NCI-H2107 treated with DMSO at 0.1 percent for 48 hours (cell line): ENCODE results near the gene IFNK.

ENCODE experiments used
- DNase-seq: peaks from one replicate; lab custom pipeline; 2025; ENCODE audit not compliant: unreplicated experiment; lab: John Stamatoyannopoulos, UW

Gene IFNK

DNA sequence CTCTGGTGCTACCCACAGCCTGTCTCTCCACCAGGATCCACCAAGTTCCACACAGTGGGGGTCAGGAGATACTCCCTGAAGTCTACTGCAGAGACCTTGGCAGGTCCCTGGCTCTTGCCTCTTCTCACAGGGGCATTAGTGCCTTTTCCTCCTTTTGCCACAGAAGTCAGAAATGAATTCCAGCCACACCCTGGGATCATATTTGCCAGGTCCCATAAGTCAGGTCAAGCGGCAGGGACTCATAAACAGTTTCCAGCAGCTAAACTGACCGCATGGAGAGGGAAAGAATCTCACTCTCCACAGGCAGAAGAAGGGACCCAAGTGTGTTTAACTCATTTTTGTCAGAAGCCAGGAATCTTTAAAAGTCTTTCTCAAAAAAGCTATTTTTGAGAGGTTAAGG is 13.3 kb upstream of the IFNK start:
- DNase-seq, result no peak

DNA sequence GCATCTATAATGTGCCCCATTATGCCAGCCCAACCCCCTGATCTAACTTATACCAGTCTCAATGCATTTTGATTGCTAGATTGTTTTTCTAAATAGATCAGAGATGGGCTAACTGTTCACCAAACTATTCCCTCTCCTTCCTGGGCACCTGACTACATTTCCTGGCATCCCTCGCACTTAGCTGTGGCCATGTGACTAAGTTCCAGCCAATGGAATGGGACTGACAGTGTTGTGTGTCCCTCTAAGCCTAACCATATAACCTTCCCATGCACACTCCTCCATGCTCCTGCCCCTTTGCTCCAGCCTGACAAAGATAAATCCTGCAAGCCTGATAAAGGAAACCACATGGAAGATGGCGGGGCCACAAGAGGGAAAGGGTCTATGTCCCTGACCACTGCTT is 12.3 kb upstream of the IFNK start:
- no peak for DNase-seq

DNA sequence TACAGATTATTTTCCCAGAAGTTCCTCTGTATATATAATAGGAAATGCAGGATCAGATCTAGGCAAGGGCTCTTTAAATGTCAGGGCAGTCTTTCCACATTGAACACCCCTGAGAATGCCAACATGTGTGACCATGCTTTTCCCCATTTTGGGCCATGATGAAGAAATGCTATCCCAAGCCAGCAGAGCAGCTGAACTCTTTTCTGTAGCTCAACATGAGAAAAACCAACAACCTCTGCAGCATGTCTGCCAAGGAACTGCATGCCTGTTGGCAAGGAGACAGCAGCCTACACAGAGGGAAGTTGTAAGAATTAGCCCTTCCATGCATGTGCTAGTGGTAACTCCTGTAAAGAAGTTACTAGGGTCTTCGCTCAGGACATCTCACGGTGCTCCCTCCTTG is 9.5 kb upstream of the IFNK start:
- DNase-seq, result no peak

DNA sequence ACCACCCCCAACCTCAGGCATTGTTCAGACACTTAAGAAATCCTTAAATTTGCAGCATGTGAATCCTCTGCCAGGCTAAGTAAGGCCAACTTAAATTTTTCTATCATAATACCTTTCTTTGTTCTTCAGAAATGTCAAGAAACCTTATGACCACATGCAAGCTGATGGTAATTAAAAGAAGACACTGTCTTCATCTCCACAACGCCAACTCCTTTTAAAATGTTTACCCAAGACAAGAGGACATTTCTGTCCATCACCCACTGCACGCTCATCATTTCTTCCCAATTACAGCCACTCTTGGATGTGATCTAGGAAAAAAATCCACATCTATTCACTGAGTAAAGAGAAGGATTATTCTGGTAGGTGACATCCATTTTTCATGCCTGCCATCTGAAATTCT is 6.1 kb upstream of the IFNK start:
- DNase-seq, result no peak

GRCh38 chr9:27518809-27519208 is 5.3 kb upstream of the IFNK start:
- no peak for DNase-seq

- no peak for DNase-seq
Measured at GRCh38 chr9:27519466-27520465, 4.3 kb upstream of the IFNK start.

DNA sequence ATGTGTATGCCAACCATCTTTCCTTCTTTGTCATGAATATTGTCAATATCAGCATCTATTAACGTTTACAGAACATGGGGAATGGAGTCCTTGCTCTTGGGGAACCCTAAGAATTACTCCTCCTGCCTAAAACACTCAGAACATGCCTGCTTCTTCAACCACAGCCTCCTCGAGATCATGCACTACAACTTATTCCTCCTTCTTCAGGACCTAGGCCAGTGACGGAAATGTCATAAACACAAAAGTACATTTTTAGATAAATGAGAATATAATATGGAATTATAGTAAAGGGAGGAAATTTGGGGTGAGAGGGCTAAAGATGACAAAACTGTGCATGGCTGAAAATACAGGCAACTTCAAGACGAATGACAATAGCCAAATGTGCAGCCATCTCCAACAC is 3.1 kb upstream of the IFNK start:
- DNase-seq, result no peak

DNA sequence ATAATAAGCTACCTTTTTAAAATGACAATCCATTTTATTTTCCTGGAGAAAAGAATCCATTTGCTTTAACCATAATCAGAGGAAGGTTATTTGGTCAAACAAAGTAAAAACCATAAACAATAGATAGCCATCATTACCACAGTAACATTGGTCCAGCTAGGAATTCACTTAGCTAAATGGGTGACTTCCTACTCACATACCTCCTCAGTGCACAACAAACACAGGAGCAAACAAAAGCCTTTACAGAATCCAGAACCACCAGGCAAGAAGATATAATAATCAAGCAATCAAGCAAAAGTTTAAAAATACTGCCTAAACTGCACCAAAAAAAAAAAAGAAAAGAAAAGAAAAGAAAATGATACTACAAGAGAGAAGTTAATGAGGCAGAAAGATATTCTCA is 949 bp upstream of the IFNK start:
- DNase-seq, result no peak

DNA sequence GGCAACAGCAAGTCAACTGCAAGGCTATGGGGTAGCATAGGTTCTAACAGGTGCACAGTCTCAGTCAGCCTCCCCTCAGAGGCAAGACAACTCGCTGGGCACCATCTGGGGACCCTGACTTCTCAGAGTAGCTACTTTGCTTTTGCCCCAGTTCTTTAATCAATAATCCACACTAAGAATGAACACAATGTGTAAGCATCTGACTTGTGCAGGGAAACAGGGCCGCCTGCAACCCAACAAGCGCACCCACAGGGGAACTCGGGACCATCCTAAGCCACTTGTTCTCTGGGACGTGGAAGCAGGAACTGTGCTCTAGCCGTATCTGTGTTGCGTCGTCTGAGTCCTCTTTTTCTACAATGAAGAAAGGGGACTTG is 3.6 kb downstream of the IFNK start:
- DNase-seq, result no peak

DNA sequence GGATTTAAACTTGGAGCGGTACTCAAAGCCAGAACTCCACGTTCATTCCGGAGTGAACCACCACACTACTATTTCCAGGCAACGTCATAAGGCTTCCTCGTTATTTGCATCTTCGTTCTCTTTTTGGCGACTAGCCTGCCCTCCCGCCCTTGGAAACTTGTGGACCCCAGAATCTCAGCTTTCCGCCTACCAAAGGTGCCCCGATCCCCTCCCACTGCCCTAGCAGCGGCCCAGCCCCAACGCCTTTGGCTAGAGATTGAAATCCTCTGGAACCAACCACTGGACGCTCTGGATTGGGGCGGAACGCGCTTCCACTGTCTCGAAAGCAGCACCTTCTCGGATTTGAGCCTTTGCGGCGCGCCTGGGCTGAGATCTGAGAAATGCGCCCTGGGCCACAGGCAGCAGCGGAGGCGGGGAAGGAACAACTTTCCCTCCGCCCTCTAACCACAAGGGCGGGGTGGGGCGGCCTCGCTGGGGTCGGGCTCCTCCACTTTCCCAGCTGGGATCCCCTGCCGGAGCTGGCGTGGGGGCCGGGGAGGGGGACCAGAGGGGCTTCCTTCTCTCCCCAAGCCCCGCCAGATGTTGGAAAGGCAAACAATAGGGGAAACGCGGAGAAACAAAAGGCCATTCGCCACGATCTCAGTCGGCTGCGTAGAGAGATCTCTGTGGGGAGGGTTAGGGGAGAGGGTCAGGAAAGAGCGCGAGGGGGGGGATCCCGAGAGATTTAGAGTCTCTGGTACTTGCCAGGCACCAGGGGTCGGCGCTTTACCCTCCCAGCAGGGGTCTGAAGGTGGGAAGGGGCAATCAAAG is 4.2 kb downstream of the IFNK start:
- no peak for DNase-seq

DNA sequence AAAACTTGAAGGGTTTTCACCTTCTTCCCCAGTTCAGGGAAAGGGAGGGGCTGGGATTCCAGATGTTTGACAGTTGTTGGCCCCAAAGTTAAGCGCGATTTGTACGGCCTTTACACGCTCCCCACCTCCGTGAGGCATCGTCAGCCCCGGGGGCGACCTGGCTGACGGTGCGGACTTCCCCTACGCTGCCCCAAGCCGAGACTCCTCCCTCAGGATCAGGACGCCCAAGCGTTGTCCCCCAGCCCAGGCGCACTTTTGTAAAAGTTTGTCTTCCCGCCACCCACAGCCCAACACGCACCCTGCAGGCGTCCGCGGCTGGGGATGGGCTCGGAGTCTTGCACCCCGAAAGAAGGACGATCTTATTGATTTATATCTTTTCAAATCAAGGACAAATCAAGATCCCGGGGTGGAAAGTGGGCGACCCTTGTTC is 4.8 kb downstream of the IFNK start:
- DNase-seq, result no peak

DNA sequence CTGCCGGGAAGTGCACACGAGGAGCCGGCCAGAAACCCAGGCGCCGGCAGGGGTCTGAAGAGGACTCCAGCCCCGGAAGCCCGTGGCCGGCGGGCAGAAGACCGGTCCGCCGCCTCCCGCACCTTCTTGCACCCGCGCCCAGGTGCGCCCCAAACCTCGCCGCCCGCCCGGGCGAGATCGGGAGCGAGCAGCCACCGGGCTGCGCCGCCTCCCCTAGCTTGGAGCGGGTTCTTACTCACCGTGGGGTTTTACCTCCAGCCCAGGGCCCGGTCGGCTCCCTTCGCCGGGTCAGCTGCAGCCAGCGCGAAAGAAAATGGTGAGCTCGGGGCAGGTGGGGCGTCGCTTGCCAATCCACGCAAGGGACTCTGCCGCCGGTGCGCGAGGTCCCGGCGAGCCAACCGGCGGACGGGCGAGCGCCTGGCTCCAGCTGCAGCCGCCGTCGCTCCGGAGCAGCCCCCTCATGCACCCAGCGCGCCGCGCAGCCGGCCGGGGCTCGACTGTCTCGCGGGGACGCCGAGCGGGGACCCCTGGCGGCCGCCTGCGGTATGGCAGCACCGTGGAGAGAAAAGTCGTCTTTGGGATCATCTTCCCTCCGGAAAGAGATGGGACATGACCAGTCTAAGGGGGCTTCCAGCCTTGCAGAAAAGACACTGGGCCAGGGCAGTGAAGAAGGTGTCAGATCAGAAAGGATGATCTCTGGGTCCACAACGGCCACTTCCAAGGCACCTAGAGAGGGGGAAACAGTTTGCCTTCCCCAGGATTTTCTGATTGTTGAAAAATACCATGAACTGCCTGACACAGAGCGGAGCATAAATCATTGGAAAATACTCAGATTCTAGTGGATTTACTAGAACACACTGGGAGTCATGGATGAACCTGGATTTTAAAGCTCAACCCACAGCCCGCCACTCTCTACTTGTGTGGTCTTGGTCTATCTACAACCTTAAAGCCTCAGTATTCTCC is 5.5 kb downstream of the IFNK start, which contains the start of gene MOB3B:
Gene MOB3B, minus strand, starts transcription at position 499 of the 963 bp plus-strand sequence. CDS start 74,264 bp downstream, outside the sequence.
- peak; percentile 13 for DNase-seq

DNA sequence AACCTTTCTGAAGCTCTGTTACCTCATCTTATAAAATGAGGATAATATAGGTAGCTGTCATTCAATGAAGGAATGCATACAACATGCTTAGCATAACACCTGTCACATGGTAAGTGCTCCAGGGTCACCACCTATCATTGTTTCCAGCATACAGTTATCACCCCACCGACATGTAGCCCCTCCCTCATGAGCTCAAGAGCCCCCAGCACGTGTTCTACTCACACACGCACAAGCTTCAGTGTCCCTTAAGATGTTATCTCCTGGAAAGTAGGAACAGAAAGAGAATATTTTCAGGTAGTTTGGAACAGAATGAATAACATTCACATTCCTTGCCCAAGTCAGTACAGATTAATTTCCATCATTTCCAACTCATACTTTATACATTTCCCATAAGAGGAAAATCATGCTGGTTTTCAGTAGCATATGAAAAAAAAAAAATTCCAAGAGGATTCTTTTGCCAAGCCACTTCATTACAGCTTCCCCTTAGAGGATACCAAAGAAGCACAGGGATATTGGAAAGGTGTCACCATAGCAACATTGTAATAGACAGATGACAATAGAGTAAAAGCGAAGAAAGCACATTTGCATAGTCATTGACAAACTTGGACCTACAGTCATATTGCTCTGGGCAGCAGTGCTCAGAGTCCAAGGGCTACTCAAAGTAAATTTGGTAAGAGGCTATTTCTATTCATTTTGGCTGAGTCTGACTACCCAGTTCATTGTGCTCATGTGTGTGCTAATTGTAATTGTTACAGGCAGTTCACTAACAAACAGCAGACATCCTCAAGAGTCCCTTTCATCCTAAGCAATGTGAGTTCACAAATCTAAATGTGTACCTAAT is 7.0 kb downstream of the IFNK start:
- no peak for DNase-seq

GRCh38 chr9:27532046-27532445 is 8.0 kb downstream of the IFNK start:
- no peak for DNase-seq

GRCh38 chr9:27533311-27533710 is 9.2 kb downstream of the IFNK start:
- DNase-seq, result no peak

DNA sequence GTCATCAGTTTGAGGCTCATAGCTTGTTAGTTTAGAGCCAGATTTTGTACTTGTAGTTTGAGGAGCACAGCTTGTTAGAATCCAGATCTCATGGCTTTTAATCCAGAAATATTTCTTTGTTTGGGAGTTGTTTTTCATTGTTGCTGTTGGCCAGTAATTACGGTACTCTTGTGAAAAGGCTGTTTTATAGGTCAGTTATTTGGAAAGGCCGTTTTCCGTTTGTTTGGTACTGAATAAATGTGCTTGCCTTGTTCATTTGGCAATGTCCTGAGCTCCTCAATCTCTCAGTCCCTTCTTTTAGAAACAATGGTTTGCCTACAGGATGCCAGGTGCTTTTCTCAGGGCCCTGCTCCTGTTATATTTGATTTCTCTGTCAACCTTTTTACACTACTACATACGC is 10.0 kb downstream of the IFNK start:
- no peak for DNase-seq

GRCh38 chr9:27534658-27535209 is 10.6 kb downstream of the IFNK start:
- DNase-seq, result no peak

- no peak for DNase-seq
Measured at GRCh38 chr9:27535701-27536118, 11.6 kb downstream of the IFNK start.

DNA sequence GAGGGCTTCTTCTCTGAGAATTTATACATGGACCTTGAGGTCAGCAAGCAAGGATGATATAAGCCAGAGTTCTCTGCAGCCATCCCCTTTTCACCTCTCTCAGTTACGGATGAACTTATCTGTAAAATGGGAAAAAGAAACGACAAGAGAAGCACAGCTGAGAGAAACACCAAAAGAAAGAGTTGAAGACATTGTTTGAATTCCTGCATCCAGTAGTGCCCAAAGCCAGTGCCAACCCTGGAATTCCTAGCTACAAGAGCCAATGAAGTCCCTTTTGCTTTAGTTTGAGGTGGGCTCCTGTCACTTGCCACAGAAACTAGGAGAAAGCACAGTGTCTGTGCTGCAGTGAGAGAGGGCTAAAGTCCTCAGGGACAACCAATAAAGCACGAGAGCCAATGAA is 12.1 kb downstream of the IFNK start:
- DNase-seq, result no peak

GRCh38 chr9:27537027-27537435 is 12.9 kb downstream of the IFNK start:
- DNase-seq, result no peak
